ENCODE results near the gene DOCK11.

DNA sequence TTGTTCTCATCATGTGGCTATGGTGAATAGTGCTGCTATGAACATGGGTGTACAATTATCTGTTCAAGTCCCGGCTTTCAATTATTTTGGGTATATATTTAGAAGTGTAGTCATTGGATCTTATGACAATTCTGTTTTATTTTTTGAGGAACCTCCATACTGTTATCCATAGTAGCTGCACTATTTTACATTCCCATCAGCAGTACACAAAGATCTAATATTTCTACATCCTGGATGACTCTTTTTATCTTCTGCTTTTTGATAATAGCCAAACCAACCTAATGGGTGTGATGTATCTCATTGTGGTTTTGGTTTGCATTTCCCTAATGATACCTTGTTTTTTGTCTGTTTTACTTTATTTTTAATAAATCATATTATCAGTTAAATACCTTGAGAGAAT, 218.9 kb downstream of the DOCK11 start:
- no peak for TF ChIP-seq POLR2A (IDR thresholded peaks at IDR 0.05; ENCODE audit: low read depth, low read length)
- no peak for TF ChIP-seq TAF1 (IDR thresholded peaks at IDR 0.05; ENCODE audit: borderline replicate concordance, low read depth, low read length)
